GM12878 (cell line): ENCODE data around the gene FAM83D. TPM values are rescaled to one million over a fixed set of nuclear protein-coding genes. Genes with fewer than 3 reads are reported as not detected.

Experiments
- ATAC-seq: fragments of 200-7000 bp; cut with Tn5 transposase; 3 replicates; pipeline ENCODE4 v1.9.1; 2020; ENCODE audit warnings: mild to moderate bottlenecking, moderate library complexity
- BruUV-seq: library from RNA; stranded (reverse); fragments of 400-500 nt; replicated peaks from 2 replicates; lab custom pipeline; 2021; lab: Mats Ljungman, UMichigan
- CTCF ChIA-PET: fragments of 300-600 bp; sonication (Branson Sonifier 250); formaldehyde crosslinking; extraction: SDS; loops from one replicate; lab custom pipeline; 2021; ENCODE audit warnings: inconsistent platforms; lab: Yijun Ruan, JAX
- POLR2A ChIA-PET: fragments of 350-600 bp; formaldehyde crosslinking; extraction: SDS; loops from one replicate; lab custom pipeline; 2021; ENCODE audit warnings: inconsistent platforms; lab: Charles Lee
- RAD21 ChIA-PET: fragments of 300-600 bp; sonication (Branson Sonifier 250); formaldehyde crosslinking; loops from one replicate; lab custom pipeline; 2023; ENCODE audit warnings: antibody characterized with exemption; ENCODE audit not compliant: unreplicated experiment; lab: Charles Lee
- SMC1A ChIA-PET: fragments of 300-600 bp; sonication (Branson Sonifier 250); formaldehyde crosslinking; loops from one replicate; lab custom pipeline; 2023; ENCODE audit not compliant: unreplicated experiment, uncharacterized antibody; lab: Charles Lee
- DNase-seq: peaks from one replicate; pipeline ENCODE4 v3.0.0-alpha.2; 2011; ENCODE audit warnings: low read depth, low spot score
- FAIRE-seq: peaks from 3 replicates; lab custom pipeline; 2011; peaks lifted over from hg19 to GRCh38; lab: Jason Lieb, UNC
- H2AFZ ChIP-seq: 2 replicates; pipeline ENCODE4 v1.6.0; 2011; ENCODE audit warnings: low read depth, low read length, control low read depth; ENCODE audit not compliant: control insufficient read depth
- H3K27ac ChIP-seq: 2 replicates; pipeline ENCODE4 v1.5.1; 2011; ENCODE audit warnings: control low read depth; ENCODE audit not compliant: control insufficient read depth, insufficient read depth
- H3K27me3 ChIP-seq, 2 experiments: replicated peaks in 1 of 2; 2 replicates each; pipeline versions ENCODE4 v1.6.0 to v1.6.1; 2011; ENCODE audit warnings: low read length in 1 of 2; ENCODE audit not compliant: control insufficient read depth in 2 of 2, insufficient read depth in 2 of 2
- H3K36me3 ChIP-seq, 2 experiments: 2 replicates each; pipeline ENCODE4 v1.5.1; 2011; ENCODE audit warnings: low read length in 1 of 2; ENCODE audit not compliant: control insufficient read depth in 2 of 2, insufficient read depth in 2 of 2
- H3K4me1 ChIP-seq: 2 replicates; pipeline ENCODE4 v1.6.1; 2011; ENCODE audit warnings: mild to moderate bottlenecking, low read length, moderate library complexity, mixed read lengths; ENCODE audit not compliant: control insufficient read depth, insufficient read depth
- H3K4me2 ChIP-seq: 2 replicates; pipeline ENCODE4 v1.6.0; 2011; ENCODE audit warnings: control low read depth; ENCODE audit not compliant: control insufficient read depth, insufficient read depth
- H3K4me3 ChIP-seq: fragments of 200-600 bp; sonication (generic); 2 replicates; pipeline ENCODE4 v1.5.1; 2016
- H3K79me2 ChIP-seq: 2 replicates; pipeline ENCODE4 v1.6.0; 2011; ENCODE audit warnings: low read length; ENCODE audit not compliant: control insufficient read depth, insufficient read depth
- H3K9ac ChIP-seq: 2 replicates; pipeline ENCODE4 v1.8.0; 2011; ENCODE audit warnings: low read length, control low read depth, mixed read lengths; ENCODE audit not compliant: control insufficient read depth, insufficient read depth
- H3K9me3 ChIP-seq: replicated peaks from 3 replicates; pipeline ENCODE4 v1.5.1; 2011; ENCODE audit warnings: mild to moderate bottlenecking, low read length; ENCODE audit not compliant: control insufficient read depth, insufficient read depth
- H4K20me1 ChIP-seq: 2 replicates; pipeline ENCODE4 v1.6.0; 2011; ENCODE audit not compliant: control insufficient read depth, insufficient read depth
- ATF3 ChIP-seq: IDR thresholded peaks from 2 replicates; pipeline ENCODE4 v1.6.1; 2011; ENCODE audit warnings: low read depth, mild to moderate bottlenecking, low read length, moderate library complexity, borderline replicate concordance; ENCODE audit errors: extremely low read depth
- CBX3 ChIP-seq: fragments of 200-600 bp; sonication (generic); IDR thresholded peaks from 2 replicates; pipeline ENCODE4 v1.6.1; 2016; ENCODE audit warnings: low read depth, borderline replicate concordance
- CHD1 ChIP-seq: IDR thresholded peaks from 2 replicates; pipeline ENCODE4 v1.6.1; 2012; ENCODE audit warnings: low read depth, low read length, improper control_type of control experiment
- E2F8 ChIP-seq: fragments of 450-650 bp; IDR thresholded peaks from 2 replicates; pipeline ENCODE4 v1.6.1; 2018; ENCODE audit warnings: mild to moderate bottlenecking, low read depth, moderate library complexity; ENCODE audit not compliant: partially characterized antibody
- EZH2 ChIP-seq: IDR thresholded peaks from 2 replicates; pipeline ENCODE4 v1.6.1; 2012; ENCODE audit warnings: low read depth, mild to moderate bottlenecking, control low read depth, inconsistent platforms, low read length, borderline replicate concordance; ENCODE audit not compliant: control insufficient read depth
- NR2C2 ChIP-seq: IDR thresholded peaks from 2 replicates; pipeline ENCODE4 v1.6.1; 2011; ENCODE audit warnings: borderline replicate concordance, low read depth; ENCODE audit not compliant: control insufficient read depth, insufficient read length
- NRF1 ChIP-seq: conservative IDR thresholded peaks from 2 replicates; pipeline ENCODE4 v1.6.1; 2011; ENCODE audit warnings: mild to moderate bottlenecking, low read depth, low read length, improper control_type of control experiment
- PAX8 ChIP-seq: fragments of 450-650 bp; IDR thresholded peaks from 2 replicates; pipeline ENCODE4 v1.6.1; 2017; ENCODE audit warnings: mild to moderate bottlenecking, moderate library complexity
- PRDM15 ChIP-seq: fragments of 450-650 bp; formaldehyde crosslinking; IDR thresholded peaks from 2 replicates; pipeline ENCODE4 v1.4.0; 2020; ENCODE audit warnings: mild to moderate bottlenecking, moderate library complexity
- RB1 ChIP-seq: fragments of 450-650 bp; formaldehyde crosslinking; IDR thresholded peaks from 2 replicates; pipeline ENCODE4 v1.6.1; 2017; ENCODE audit warnings: mild to moderate bottlenecking, borderline replicate concordance
- TCF7 ChIP-seq: IDR thresholded peaks from 2 replicates; pipeline ENCODE4 v1.6.1; 2014; ENCODE audit warnings: antibody characterized with exemption, borderline replicate concordance
- WRNIP1 ChIP-seq: IDR thresholded peaks from 2 replicates; pipeline ENCODE4 v1.6.1; 2011; ENCODE audit warnings: low read depth, low read length, improper control_type of control experiment, borderline replicate concordance
- ZNF274 ChIP-seq: IDR thresholded peaks from one replicate; pipeline ENCODE4 v1.8.0; 2011; ENCODE audit not compliant: insufficient read length, insufficient read depth
- WGBS: methylation state at CpG from one replicate; pipeline ENCODE4 v1.1.6; 2016; ENCODE audit warnings: low lambda C conversion rate; ENCODE audit not compliant: insufficient replicate concordance, insufficient coverage; ENCODE audit errors: missing lambda C conversion rate; 5-methylcytosine and 5-hydroxymethylcytosine counted together
- in situ Hi-C: fragments of 300-500 bp; cut with MboI; formaldehyde crosslinking; loops from 9 replicates; pipeline ENCODE4 v1.14.3; 2018; ENCODE audit warnings: mixed read lengths
- intact Hi-C: fragments of 100-400 bp; cut with micrococcal nuclease; formaldehyde crosslinking; loops from one replicate; pipeline ENCODE4 v1.14.2; 2022; ENCODE audit not compliant: unreplicated experiment
- polyA plus RNA-seq, 11 experiments: library from polyadenylated mRNA; depleted of rRNA in 4 of 11; unstranded in 6 of 11; stranded (reverse) in 5 of 11; fragments of >200 nt; fragmentation: Nextera tagmentation in 4 of 11; fragmentation: Illumina TruSeq in 1 of 11; extraction: Ambion mirVana in 4 of 11; extraction: Trizol in 1 of 11; gene quantifications; 1 replicate in 1 of 11; 2 replicates in 10 of 11; pipeline versions ENCODE4 v1.2.1 to v1.2.3, GENCODE V29; 2011 to 2016; ENCODE audit warnings: inconsistent platforms in 2 of 11, missing spikeins in 2 of 11, low read depth in 1 of 11
- total RNA-seq, 4 experiments: library from RNA; depleted of rRNA in 3 of 4; stranded (reverse); fragments of >200 nt in 3 of 4; fragmentation: Illumina TruSeq in 1 of 4; extraction: Trizol in 1 of 4; gene quantifications; 2 replicates each; pipeline versions ENCODE4 v1.2.1 to v1.2.3, GENCODE V29; 2013 to 2021

FAM83D gene
- total and polyA plus RNA-seq, 10 of the 15 experiments (the other 5 are each of a cell fraction or from before 2014, with no cell fraction given) = 4.5 to 34.8 (median 19.2) TPM

GRCh38 chr20:38982291-38982690, 56.1 kb downstream of the FAM83D start:
- no peak overlapping the region for H3K4me3 ChIP-seq
- no peaks in the 10 kb centered on the region for H3K9me3 ChIP-seq
- H4K20me1 ChIP-seq = no peaks in the 10 kb centered on the region
- no peak overlapping the region for H3K27ac ChIP-seq
- peaks cover 23% of the 10 kb centered on the region for H3K4me1 ChIP-seq
- peaks cover 2% of the 10 kb centered on the region for H3K79me2 ChIP-seq
- in situ Hi-C loops = no loop called here
- no TSS peak for BruUV-seq
- ChIA-PET SMC1A (interaction anchor here (1.0 to 14.8 kb wide), 4 partner anchors 14 to 67 kb away, joined by 3 to 237 read pairs (median 3); partner anchors contain the start of gene DHX35), POLR2A (interaction anchor here (0.7 kb wide), 3 partner anchors 19 to 58 kb away, joined by 3 to 5 read pairs (median 4); no protein-coding TSS in a partner anchor), CTCF (interaction anchor here (0.7 to 4.0 kb wide), 5 partner anchors 9 to 121 kb away, joined by 3 to 13 read pairs (median 4); partner anchors contain the start of gene DHX35), RAD21 (interaction anchor here (3.5 kb wide), 1 partner anchor 14 kb away, joined by 25 read pairs; no protein-coding TSS in a partner anchor)
- no peak overlapping the region for H3K9ac ChIP-seq
- no peak overlapping the region for H3K4me2 ChIP-seq
- H2AFZ ChIP-seq = no peak overlapping the region
- H3K27me3 ChIP-seq = no peaks in the 10 kb centered on the region
- peaks cover 0 to 5% of the 10 kb centered on the region in 2 experiments; a peak in 2 of 4 replicates for H3K36me3 ChIP-seq
- ATAC-seq (no peak), FAIRE-seq (no peak), DNase-seq (no peak)
- intact Hi-C loops = no loop called here
- WGBS = 93% methylated on average over 1 of the region's 1 CpG
- no peak for TF ChIP-seq EZH2
- TF ChIP-seq WRNIP1 = no peak
- no peak for TF ChIP-seq NRF1
- no peak for TF ChIP-seq PAX8
- no peak for TF ChIP-seq E2F8
- TF ChIP-seq PRDM15 (CRISPR knock-in tag) = no peak
- TF ChIP-seq TCF7 = no peak
- TF ChIP-seq RB1 = no peak
- TF ChIP-seq CBX3 = no peak
- TF ChIP-seq ATF3 = no peak
- TF ChIP-seq NR2C2 = no peak
- no peak for TF ChIP-seq ZNF274
- no peak for TF ChIP-seq CHD1
